IMR-90 (cell line): ENCODE results near the gene CCDC38. TPM values are rescaled to one million over a fixed set of nuclear protein-coding genes. Genes with fewer than 3 reads are reported as not detected.

Experiments
- ATAC-seq: fragments of 200-7000 bp; cut with Tn5 transposase; 2 replicates; pipeline ENCODE4 v1.9.1; 2020; ENCODE audit warnings: low read depth, mild to moderate bottlenecking, moderate library complexity
- BruUV-seq: library from RNA; stranded (reverse); fragments of 400-500 nt; replicated peaks from 2 replicates; lab custom pipeline; 2021; lab: Mats Ljungman, UMichigan
- CTCF ChIA-PET: fragments of 300-600 bp; formaldehyde crosslinking; extraction: SDS; loops from one replicate; lab custom pipeline; 2021; ENCODE audit warnings: antibody characterized with exemption; lab: Yijun Ruan, JAX
- POLR2A ChIA-PET: fragments of 300-600 bp; sonication (Branson Sonifier 250); formaldehyde crosslinking; loops from one replicate; lab custom pipeline; 2022; ENCODE audit warnings: antibody characterized with exemption; ENCODE audit not compliant: unreplicated experiment; lab: Charles Lee
- DNase-seq: peaks from one replicate; pipeline ENCODE4 v3.0.0; 2013
- H2AFZ ChIP-seq: replicated peaks from 2 replicates; pipeline ENCODE3; 2013; ENCODE audit warnings: low read length, mild to moderate bottlenecking; ENCODE audit not compliant: poor library complexity
- H2AK5ac ChIP-seq: 2 replicates; pipeline ENCODE4 v1.6.1; 2013; ENCODE audit warnings: low read depth, low read length, inconsistent platforms
- H2AK9ac ChIP-seq: replicated peaks from 2 replicates; pipeline ENCODE3; 2013; ENCODE audit warnings: mild to moderate bottlenecking, low read depth, low read length, moderate library complexity; ENCODE audit not compliant: poor library complexity
- H2BK120ac ChIP-seq: 2 replicates; pipeline ENCODE4 v1.6.1; 2013; ENCODE audit warnings: low read depth, low read length, inconsistent platforms
- H2BK15ac ChIP-seq: 3 replicates; pipeline ENCODE4 v1.6.1; 2013; ENCODE audit warnings: low read depth, low read length, inconsistent platforms
- H2BK20ac ChIP-seq: 2 replicates; pipeline ENCODE4 v1.6.1; 2013; ENCODE audit warnings: low read depth, mild to moderate bottlenecking, inconsistent platforms, low read length, moderate library complexity
- H2BK5ac ChIP-seq: 2 replicates; pipeline ENCODE4 v1.6.1; 2013; ENCODE audit warnings: mild to moderate bottlenecking, low read depth, low read length, inconsistent platforms; ENCODE audit not compliant: poor library complexity, severe bottlenecking
- H3K14ac ChIP-seq: replicated peaks from 2 replicates; pipeline ENCODE4 v1.6.1; 2013; ENCODE audit warnings: low read depth, low read length, inconsistent platforms
- H3K18ac ChIP-seq: 2 replicates; pipeline ENCODE4 v1.6.1; 2013; ENCODE audit warnings: low read depth, low read length, control low read depth
- H3K23ac ChIP-seq: 2 replicates; pipeline ENCODE4 v1.6.1; 2013; ENCODE audit warnings: low read depth, low read length, inconsistent platforms
- H3K27ac ChIP-seq: 2 replicates; pipeline ENCODE4 v1.5.1; 2013; ENCODE audit warnings: mild to moderate bottlenecking, control low read depth, low read length; ENCODE audit not compliant: insufficient read depth
- H3K27me3 ChIP-seq: 2 replicates; pipeline ENCODE4 v1.6.1; 2013; ENCODE audit warnings: low read length; ENCODE audit not compliant: control insufficient read depth, insufficient read depth
- H3K36me3 ChIP-seq: 2 replicates; pipeline ENCODE4 v1.6.1; 2013; ENCODE audit warnings: low read length, mixed read lengths; ENCODE audit not compliant: control insufficient read depth, insufficient read depth
- H3K4ac ChIP-seq: 2 replicates; pipeline ENCODE4 v1.6.1; 2013; ENCODE audit warnings: low read depth, low read length, inconsistent platforms
- H3K4me1 ChIP-seq: 2 replicates; pipeline ENCODE4 v1.6.1; 2013; ENCODE audit warnings: low read length, mixed read lengths; ENCODE audit not compliant: control insufficient read depth, insufficient read depth
- H3K4me2 ChIP-seq: 2 replicates; pipeline ENCODE4 v1.6.1; 2013; ENCODE audit warnings: low read depth, mild to moderate bottlenecking, control low read depth, low read length, moderate library complexity
- H3K4me3 ChIP-seq: 2 replicates; pipeline ENCODE4 v1.5.1; 2013; ENCODE audit warnings: low read depth, mild to moderate bottlenecking, control low read depth, low read length, moderate library complexity; ENCODE audit not compliant: insufficient read depth
- H3K56ac ChIP-seq: 2 replicates; pipeline ENCODE4 v1.6.1; 2013; ENCODE audit warnings: low read length, inconsistent platforms; ENCODE audit not compliant: insufficient read depth; ENCODE audit errors: extremely low read depth
- H3K79me1 ChIP-seq, 2 experiments: 2 replicates each; pipeline ENCODE4 v1.6.1; 2013; ENCODE audit warnings: low read length in 2 of 2, inconsistent platforms in 1 of 2, low read depth in 1 of 2
- H3K9ac ChIP-seq: 2 replicates; pipeline ENCODE4 v1.6.1; 2013; ENCODE audit warnings: low read depth, low read length, control low read depth
- H3K9me1 ChIP-seq: 2 replicates; pipeline ENCODE4 v1.6.1; 2013; ENCODE audit warnings: low read length, inconsistent platforms; ENCODE audit not compliant: insufficient read depth
- H3K9me3 ChIP-seq: 2 replicates; pipeline ENCODE4 v1.6.1; 2013; ENCODE audit warnings: low read length; ENCODE audit not compliant: control insufficient read depth, insufficient read depth
- H4K20me1 ChIP-seq: 2 replicates; pipeline ENCODE4 v1.6.1; 2013; ENCODE audit warnings: low read length, inconsistent platforms; ENCODE audit not compliant: insufficient read depth
- H4K5ac ChIP-seq: 2 replicates; pipeline ENCODE4 v1.6.1; 2013; ENCODE audit warnings: mild to moderate bottlenecking, low read depth, low read length, control low read depth
- H4K8ac ChIP-seq, 2 experiments: 2 replicates each; pipeline ENCODE4 v1.6.1; 2013; ENCODE audit warnings: low read depth in 2 of 2, low read length in 2 of 2, control low read depth in 1 of 2, inconsistent platforms in 1 of 2
- H4K91ac ChIP-seq: 2 replicates; pipeline ENCODE4 v1.6.1; 2013; ENCODE audit warnings: low read depth, low read length, inconsistent platforms; ENCODE audit not compliant: insufficient read depth
- BHLHE40 ChIP-seq: fragments of 150-350 bp; IDR thresholded peaks from 2 replicates; pipeline ENCODE4 v1.6.1; 2016; ENCODE audit warnings: mild to moderate bottlenecking, low read depth, low read length
- CEBPB ChIP-seq: IDR thresholded peaks from 2 replicates; pipeline ENCODE4 v1.6.1; 2012; ENCODE audit warnings: low read depth, low read length, improper control_type of control experiment
- CHD1 ChIP-seq: IDR thresholded peaks from 2 replicates; pipeline ENCODE4 v1.6.1; 2012; ENCODE audit warnings: low read depth, low read length, improper control_type of control experiment
- CTCF ChIP-seq: conservative IDR thresholded peaks from 2 replicates; pipeline ENCODE4 v1.5.1; 2012; ENCODE audit warnings: mild to moderate bottlenecking, low read depth, low read length, improper control_type of control experiment
- ELK1 ChIP-seq: fragments of 150-350 bp; IDR thresholded peaks from 2 replicates; pipeline ENCODE4 v1.6.1; 2016; ENCODE audit warnings: low read depth, mild to moderate bottlenecking, low read length, moderate library complexity, borderline replicate concordance
- FOS ChIP-seq: fragments of 150-350 bp; IDR thresholded peaks from 2 replicates; pipeline ENCODE4 v1.6.1; 2016; ENCODE audit warnings: low read depth, low read length
- MAFK ChIP-seq: IDR thresholded peaks from 2 replicates; pipeline ENCODE4 v1.6.1; 2012; ENCODE audit warnings: low read depth, low read length, improper control_type of control experiment
- MAZ ChIP-seq: IDR thresholded peaks from 2 replicates; pipeline ENCODE4 v1.6.1; 2012; ENCODE audit warnings: low read depth, mild to moderate bottlenecking, low read length, improper control_type of control experiment, moderate library complexity, borderline replicate concordance
- MXI1 ChIP-seq: IDR thresholded peaks from 2 replicates; pipeline ENCODE4 v1.6.1; 2012; ENCODE audit warnings: low read depth, mild to moderate bottlenecking, low read length, moderate library complexity, borderline replicate concordance
- NFE2L2 ChIP-seq: fragments of 150-350 bp; IDR thresholded peaks from 2 replicates; pipeline ENCODE4 v1.6.1; 2016; ENCODE audit warnings: low read depth, mild to moderate bottlenecking, low read length
- POLR2A ChIP-seq: IDR thresholded peaks from 2 replicates; pipeline ENCODE4 v1.6.1; 2012; ENCODE audit warnings: mild to moderate bottlenecking, low read depth, low read length
- RAD21 ChIP-seq: IDR thresholded peaks from 2 replicates; pipeline ENCODE4 v1.6.1; 2012; ENCODE audit warnings: low read length, improper control_type of control experiment
- RCOR1 ChIP-seq: IDR thresholded peaks from 2 replicates; pipeline ENCODE4 v1.6.1; 2012; ENCODE audit warnings: mild to moderate bottlenecking, low read length, improper control_type of control experiment; ENCODE audit not compliant: insufficient replicate concordance
- RFX5 ChIP-seq: IDR thresholded peaks from 2 replicates; pipeline ENCODE4 v1.8.0; 2012; ENCODE audit warnings: low read depth, mild to moderate bottlenecking, low read length, moderate library complexity
- SMC3 ChIP-seq: fragments of 150-350 bp; IDR thresholded peaks from 2 replicates; pipeline ENCODE4 v1.6.1; 2016; ENCODE audit warnings: low read depth, mild to moderate bottlenecking, antibody characterized with exemption, low read length, moderate library complexity
- USF2 ChIP-seq: fragments of 150-350 bp; IDR thresholded peaks from 2 replicates; pipeline ENCODE4 v1.6.1; 2017; ENCODE audit warnings: mild to moderate bottlenecking, antibody characterized with exemption, low read length, low read depth
- WGBS, 2 experiments: methylation state at CpG; one replicate each; pipeline versions ENCODE4 v1.1.5 to v1.1.7; 2013; ENCODE audit warnings: missing lambda C conversion rate in 2 of 2; ENCODE audit not compliant: insufficient read length in 1 of 2; ENCODE audit errors: extremely low coverage in 2 of 2; 5-methylcytosine and 5-hydroxymethylcytosine counted together
- dilution Hi-C: fragments of 300-500 bp; cut with HindIII; formaldehyde crosslinking; loops from one replicate; pipeline ENCODE4 v1.14.3; 2018; ENCODE audit warnings: low sequenced_read_pairs; ENCODE audit not compliant: unreplicated experiment
- in situ Hi-C: fragments of 300-500 bp; cut with MboI; formaldehyde crosslinking; loops from 3 replicates; pipeline ENCODE4 v1.14.3; 2019; ENCODE audit warnings: low sequenced_read_pairs, inconsistent platforms, mixed read lengths
- intact Hi-C: fragments of 100-400 bp; cut with micrococcal nuclease; formaldehyde crosslinking; loops from 2 replicates; pipeline ENCODE4 v1.10.0; 2022
- polyA plus RNA-seq, 3 experiments: library from polyadenylated mRNA; depleted of rRNA; stranded (reverse); fragments of >200 nt; gene quantifications; 2 replicates each; pipeline ENCODE4 v1.2.3, GENCODE V29; 2012; ENCODE audit warnings: low replicate concordance in 1 of 3
- total RNA-seq: library from RNA; depleted of rRNA; stranded (reverse); fragments of >200 nt; gene quantifications from 2 replicates; pipeline ENCODE4 v1.2.3, GENCODE V29; 2012

The CCDC38 gene
- total and polyA plus RNA-seq, 2 of the 4 experiments (the other 2 are of a cell fraction) = not detected

GRCh38 chr12:95857156-95857555 is 85.3 kb downstream of the CCDC38 start:
- DNase-seq = no peak
- 100% methylated on average over 4 of the region's 7 CpGs; no CpG with 5 or more reads in 1 of the 2 experiments for WGBS, 2 experiments
- H3K9ac ChIP-seq = no peak overlapping the region
- H3K9me1 ChIP-seq = no peaks in the 10 kb centered on the region
- no peak overlapping the region for H2AK5ac ChIP-seq
- peaks cover 4 to 28% of the 10 kb centered on the region in 2 experiments; a peak in 3 of 4 replicates for H3K79me1 ChIP-seq
- H4K8ac ChIP-seq = no peak overlapping the region
- H3K4me3 ChIP-seq = no peak overlapping the region
- ATAC-seq = no peak
- ChIA-PET CTCF (no interaction called here), POLR2A (no interaction called here)
- H4K91ac ChIP-seq = no peak overlapping the region
- no peak overlapping the region for H3K27ac ChIP-seq
- peaks cover 1% of the 10 kb centered on the region for H3K4me1 ChIP-seq
- H3K27me3 ChIP-seq = peaks cover 5% of the 10 kb centered on the region; the same call in 1 of the 2 replicates
- H2BK15ac ChIP-seq = no peak overlapping the region
- no peak for TF ChIP-seq MXI1
- TF ChIP-seq USF2 = no peak
- no peak for TF ChIP-seq SMC3
- no peak for TF ChIP-seq POLR2A
- no peak for TF ChIP-seq RAD21
- TF ChIP-seq FOS = no peak
- no peak for TF ChIP-seq RCOR1
- no peak for TF ChIP-seq RFX5
- no peak for TF ChIP-seq MAFK
- TF ChIP-seq NFE2L2 = no peak
- no peak for TF ChIP-seq CHD1
- TF ChIP-seq MAZ = no peak
- no peak for TF ChIP-seq ELK1
- TF ChIP-seq CTCF = no peak
- no peak for TF ChIP-seq BHLHE40
- TF ChIP-seq CEBPB = no peak
- H4K20me1 ChIP-seq = peaks cover 4% of the 10 kb centered on the region; the same call in 1 of the 2 replicates
- no peak overlapping the region for H3K56ac ChIP-seq
- no peaks in the 10 kb centered on the region; the same call in 1 of the 2 replicates for H3K36me3 ChIP-seq
- H2BK120ac ChIP-seq = no peak overlapping the region
- H3K23ac ChIP-seq = no peak overlapping the region
- no peak overlapping the region for H4K5ac ChIP-seq
- no TSS peak for BruUV-seq
- H2AK9ac ChIP-seq = no peak overlapping the region
- no peak overlapping the region for H3K4ac ChIP-seq
- no peak overlapping the region for H2BK20ac ChIP-seq
- intact Hi-C loops (no loop called here), dilution Hi-C loops (no loop called here), in situ Hi-C loops (no loop called here)
- H3K18ac ChIP-seq = no peak overlapping the region
- H3K4me2 ChIP-seq = no peak overlapping the region
- H2BK5ac ChIP-seq = no peak overlapping the region
- H3K14ac ChIP-seq = no peak overlapping the region
- no peaks in the 10 kb centered on the region for H3K9me3 ChIP-seq
- H2AFZ ChIP-seq = no peak overlapping the region
